Keratinocyte (primary cell): Measurements from ENCODE around the gene PGLYRP3.

Experiments
- EZH2 ChIP-seq: IDR thresholded peaks from one replicate; pipeline ENCODE4 v1.6.1; 2012; ENCODE audit warnings: inconsistent platforms, mild to moderate bottlenecking, low read length, moderate library complexity
- TF ChIP-seq, protein P1 (sequence below), 3 experiments: IDR thresholded peaks in 1 of 3; conservative IDR thresholded peaks in 1 of 3; optimal IDR thresholded peaks in 1 of 3; 2 replicates in 2 of 3; 3 replicates in 1 of 3; pipeline versions ENCODE3 to v1.5.1; 2011; ENCODE audit warnings: low read length in 3 of 3, mild to moderate bottlenecking in 3 of 3, moderate library complexity in 2 of 3, control low read depth in 1 of 3, inconsistent platforms in 1 of 3; ENCODE audit not compliant: insufficient read depth in 2 of 3; ENCODE audit errors: extremely low read depth in 1 of 3

DNA sequence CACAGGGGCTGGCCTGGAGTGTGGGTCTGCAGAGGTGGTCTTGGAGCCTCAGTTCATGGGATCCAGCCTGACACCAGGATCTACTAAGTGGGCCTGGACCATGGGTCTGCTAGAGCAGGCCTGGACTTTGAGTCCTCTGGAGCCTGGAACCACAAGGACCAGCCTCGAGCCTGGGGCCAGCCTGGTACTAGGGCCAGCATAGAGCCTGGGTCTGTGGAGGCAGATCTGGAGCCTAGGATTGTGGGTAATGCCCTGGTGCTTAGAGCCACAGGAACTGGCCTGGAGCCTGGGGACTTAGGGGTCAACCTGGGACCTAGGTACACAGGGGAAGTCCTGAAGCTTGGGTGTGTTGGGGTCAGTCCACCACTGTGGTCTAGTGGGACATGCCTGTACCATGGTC lies 40.6 kb downstream of the PGLYRP3 start:
- TF ChIP-seq EZH2 = no peak
- TF ChIP-seq, protein P1, sequence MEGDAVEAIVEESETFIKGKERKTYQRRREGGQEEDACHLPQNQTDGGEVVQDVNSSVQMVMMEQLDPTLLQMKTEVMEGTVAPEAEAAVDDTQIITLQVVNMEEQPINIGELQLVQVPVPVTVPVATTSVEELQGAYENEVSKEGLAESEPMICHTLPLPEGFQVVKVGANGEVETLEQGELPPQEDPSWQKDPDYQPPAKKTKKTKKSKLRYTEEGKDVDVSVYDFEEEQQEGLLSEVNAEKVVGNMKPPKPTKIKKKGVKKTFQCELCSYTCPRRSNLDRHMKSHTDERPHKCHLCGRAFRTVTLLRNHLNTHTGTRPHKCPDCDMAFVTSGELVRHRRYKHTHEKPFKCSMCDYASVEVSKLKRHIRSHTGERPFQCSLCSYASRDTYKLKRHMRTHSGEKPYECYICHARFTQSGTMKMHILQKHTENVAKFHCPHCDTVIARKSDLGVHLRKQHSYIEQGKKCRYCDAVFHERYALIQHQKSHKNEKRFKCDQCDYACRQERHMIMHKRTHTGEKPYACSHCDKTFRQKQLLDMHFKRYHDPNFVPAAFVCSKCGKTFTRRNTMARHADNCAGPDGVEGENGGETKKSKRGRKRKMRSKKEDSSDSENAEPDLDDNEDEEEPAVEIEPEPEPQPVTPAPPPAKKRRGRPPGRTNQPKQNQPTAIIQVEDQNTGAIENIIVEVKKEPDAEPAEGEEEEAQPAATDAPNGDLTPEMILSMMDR (optimal IDR thresholded peaks at IDR 0.05 in 1 of 3, IDR thresholded peaks at IDR 0.05 in 1 of 3, conservative IDR thresholded peaks at IDR 0.05 in 1 of 3; ENCODE audit: extremely low read depth in 1 of 3, insufficient read depth in 2 of 3, low read length in 3 of 3) = no peak
